Gastrocnemius medialis (tissue), 4 donors: Measurements from ENCODE around the gene GFM2.

Experiments used
- POLR2A ChIP-seq, 2 donors: fragments of 450-650 bp; IDR thresholded peaks; one replicate each; pipeline ENCODE4 v1.6.1; 2017; ENCODE audit warnings: antibody characterized with exemption in 2 of 2, mild to moderate bottlenecking in 2 of 2, moderate library complexity in 2 of 2
- TF ChIP-seq, protein P1 (sequence below), 5 experiments: fragments of 450-650 bp in 3 of 5; fragments of 200-600 bp in 2 of 5; sonication (generic) in 2 of 5; IDR thresholded peaks in 4 of 5; conservative IDR thresholded peaks in 1 of 5; 1 replicate in 4 of 5; 2 replicates in 1 of 5; pipeline ENCODE4 v1.5.1; 2016 to 2019; ENCODE audit warnings: antibody characterized with exemption in 5 of 5, mild to moderate bottlenecking in 3 of 5, moderate library complexity in 3 of 5

DNA sequence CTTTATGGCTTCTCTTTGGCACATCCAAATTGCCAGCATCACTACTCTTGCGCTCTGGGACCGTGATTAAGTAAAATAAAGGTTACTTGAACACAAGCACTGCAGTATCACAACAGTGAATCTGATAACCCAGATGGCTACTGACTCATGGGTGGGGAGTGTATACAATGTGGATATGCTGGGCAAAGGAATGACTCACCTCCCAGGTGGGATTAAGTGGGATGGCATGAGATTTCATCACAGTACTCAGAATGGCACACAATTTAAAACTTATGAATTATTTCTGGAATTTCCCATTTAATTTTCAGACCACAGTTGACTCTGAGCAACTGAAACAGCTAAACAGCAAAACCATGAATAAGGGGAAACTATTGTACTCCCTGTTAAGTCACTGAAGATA lies 4.3 kb downstream of the GFM2 start:
- TF ChIP-seq, protein P1, sequence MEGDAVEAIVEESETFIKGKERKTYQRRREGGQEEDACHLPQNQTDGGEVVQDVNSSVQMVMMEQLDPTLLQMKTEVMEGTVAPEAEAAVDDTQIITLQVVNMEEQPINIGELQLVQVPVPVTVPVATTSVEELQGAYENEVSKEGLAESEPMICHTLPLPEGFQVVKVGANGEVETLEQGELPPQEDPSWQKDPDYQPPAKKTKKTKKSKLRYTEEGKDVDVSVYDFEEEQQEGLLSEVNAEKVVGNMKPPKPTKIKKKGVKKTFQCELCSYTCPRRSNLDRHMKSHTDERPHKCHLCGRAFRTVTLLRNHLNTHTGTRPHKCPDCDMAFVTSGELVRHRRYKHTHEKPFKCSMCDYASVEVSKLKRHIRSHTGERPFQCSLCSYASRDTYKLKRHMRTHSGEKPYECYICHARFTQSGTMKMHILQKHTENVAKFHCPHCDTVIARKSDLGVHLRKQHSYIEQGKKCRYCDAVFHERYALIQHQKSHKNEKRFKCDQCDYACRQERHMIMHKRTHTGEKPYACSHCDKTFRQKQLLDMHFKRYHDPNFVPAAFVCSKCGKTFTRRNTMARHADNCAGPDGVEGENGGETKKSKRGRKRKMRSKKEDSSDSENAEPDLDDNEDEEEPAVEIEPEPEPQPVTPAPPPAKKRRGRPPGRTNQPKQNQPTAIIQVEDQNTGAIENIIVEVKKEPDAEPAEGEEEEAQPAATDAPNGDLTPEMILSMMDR (IDR thresholded peaks at IDR 0.05 in 4 of 5, conservative IDR thresholded peaks at IDR 0.05 in 1 of 5), result no peak
- TF ChIP-seq POLR2A (IDR thresholded peaks at IDR 0.05), result no peak
